ENCODE results near the gene FCN3. TPM values are rescaled to one million over a fixed set of nuclear protein-coding genes. Genes with fewer than 3 reads are reported as not detected.

FCN3 gene
- total and polyA plus RNA-seq, 2 of the 4 experiments (the other 2 are of a cell fraction): not detected

DNA sequence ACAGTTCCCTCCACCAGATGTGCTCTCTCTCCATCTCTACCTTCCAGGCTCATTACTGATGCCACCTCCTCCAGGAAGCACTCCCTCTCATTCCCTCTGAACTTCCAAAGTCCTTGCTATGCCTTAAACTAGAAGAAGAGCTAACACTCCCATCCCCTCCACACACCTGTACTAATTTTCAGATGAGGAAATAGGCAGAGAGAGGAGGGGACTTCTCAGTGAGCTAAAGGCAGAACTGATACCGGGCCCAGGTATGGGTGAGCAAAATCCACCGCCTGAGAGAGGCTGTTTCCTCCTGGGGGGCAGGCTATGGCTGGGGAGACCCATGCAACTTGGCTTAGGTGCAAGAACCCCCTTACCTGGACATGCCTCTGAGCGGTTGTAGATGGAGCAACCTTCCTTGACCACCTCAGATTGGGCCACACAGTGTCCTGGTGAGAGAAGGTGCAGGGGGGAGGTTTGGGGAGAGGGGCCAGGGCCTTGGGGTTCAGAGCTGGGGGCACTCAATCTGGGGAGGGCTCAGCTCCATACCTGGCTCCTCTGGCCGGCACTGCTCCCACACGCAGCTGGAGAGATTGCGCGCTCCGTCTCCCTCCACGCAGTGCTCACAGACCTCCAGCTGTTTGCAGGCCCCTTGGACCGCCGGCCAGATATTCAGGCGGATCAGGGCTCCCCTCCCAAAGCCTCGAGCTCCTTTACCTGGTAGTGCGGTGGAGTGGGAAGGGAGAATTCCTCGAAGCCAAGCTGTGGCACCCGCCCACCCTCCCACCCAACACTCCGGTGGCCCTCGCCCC lies 7.5 kb upstream of the FCN3 start:
- H3K79me1 ChIP-seq (ENCODE audit: low read depth in 1 of 2, low read length in 2 of 2): no peaks in the 10 kb centered on the region
- H2BK5ac ChIP-seq (ENCODE audit: low read depth, low read length, poor library complexity, severe bottlenecking): no peak overlapping the region
- no peak overlapping the region for H4K91ac ChIP-seq (ENCODE audit: insufficient read depth, low read depth, low read length)
- no peaks in the 10 kb centered on the region for H3K9me1 ChIP-seq (ENCODE audit: insufficient read depth, low read length)
- no peak overlapping the region for H2AK5ac ChIP-seq (ENCODE audit: low read depth, low read length)
- H3K14ac ChIP-seq (replicated peaks; ENCODE audit: low read depth, low read length): no peak overlapping the region
- CTCF ChIA-PET: interaction anchor here (1.3 kb wide), 1 partner anchor 81 kb away, joined by 3 read pairs; no protein-coding TSS in a partner anchor
- no peak overlapping the region for H3K4me2 ChIP-seq (ENCODE audit: low read depth, low read length)
- no peak overlapping the region for H2AFZ ChIP-seq (replicated peaks; ENCODE audit: low read length, poor library complexity)
- no peak overlapping the region for H3K23ac ChIP-seq (ENCODE audit: low read depth, low read length)
- no peak overlapping the region for H2BK20ac ChIP-seq (ENCODE audit: low read depth, low read length)
- H4K20me1 ChIP-seq (ENCODE audit: insufficient read depth, low read length): no peaks in the 10 kb centered on the region; the same call in 1 of the 2 replicates
- BruUV-seq (replicated peaks): no TSS peak
- no peak overlapping the region for H2BK15ac ChIP-seq (ENCODE audit: low read depth, low read length)
- no peak overlapping the region for H4K8ac ChIP-seq (ENCODE audit: low read depth in 2 of 2, low read length in 2 of 2)
- H3K18ac ChIP-seq (ENCODE audit: low read depth, low read length): no peak overlapping the region
- intact Hi-C loops (cut with micrococcal nuclease) (no loop called here), dilution Hi-C loops (cut with HindIII; ENCODE audit: low sequenced_read_pairs, unreplicated experiment) (no loop called here), in situ Hi-C loops (cut with MboI; ENCODE audit: low sequenced_read_pairs) (no loop called here)
- no peak overlapping the region for H4K5ac ChIP-seq (ENCODE audit: low read depth, low read length)
- no peak for ATAC-seq (ENCODE audit: low read depth)
- whole genome bisulfite sequencing, 2 experiments (ENCODE audit: extremely low coverage in 2 of 2, insufficient read length in 1 of 2): 50% methylated on average over 3 of the region's 18 CpGs; no CpG with 5 or more reads in 1 of the 2 experiments
- H3K9me3 ChIP-seq (ENCODE audit: control insufficient read depth, insufficient read depth, low read length): no peaks in the 10 kb centered on the region
- POLR2A ChIA-PET (ENCODE audit: unreplicated experiment): no interaction called here
- no peak overlapping the region for H2BK120ac ChIP-seq (ENCODE audit: low read depth, low read length)
- H3K4me1 ChIP-seq (ENCODE audit: control insufficient read depth, insufficient read depth, low read length): no peaks in the 10 kb centered on the region
- no peak overlapping the region for H3K4me3 ChIP-seq (ENCODE audit: insufficient read depth, low read depth, low read length)
- H3K27me3 ChIP-seq (ENCODE audit: control insufficient read depth, insufficient read depth, low read length): peaks cover 34% of the 10 kb centered on the region
- no peak for DNase-seq
- TF ChIP-seq USF2 (IDR thresholded peaks at IDR 0.05; ENCODE audit: low read depth, low read length) (no peak), MXI1 (IDR thresholded peaks at IDR 0.05; ENCODE audit: borderline replicate concordance, low read depth, low read length) (no peak), RCOR1 (IDR thresholded peaks at IDR 0.05; ENCODE audit: insufficient replicate concordance, low read length) (no peak), FOS (IDR thresholded peaks at IDR 0.05; ENCODE audit: low read depth, low read length) (no peak), ELK1 (IDR thresholded peaks at IDR 0.05; ENCODE audit: borderline replicate concordance, low read depth, low read length) (no peak), MAZ (IDR thresholded peaks at IDR 0.05; ENCODE audit: borderline replicate concordance, low read depth, low read length) (no peak), POLR2A (IDR thresholded peaks at IDR 0.05; ENCODE audit: low read depth, low read length) (no peak), RAD21 (IDR thresholded peaks at IDR 0.05; ENCODE audit: low read length) (no peak), CEBPB (IDR thresholded peaks at IDR 0.05; ENCODE audit: low read depth, low read length) (no peak), MAFK (IDR thresholded peaks at IDR 0.05; ENCODE audit: low read depth, low read length) (no peak), NFE2L2 (IDR thresholded peaks at IDR 0.05; ENCODE audit: low read depth, low read length) (no peak)
- TF ChIP-seq, protein P1, sequence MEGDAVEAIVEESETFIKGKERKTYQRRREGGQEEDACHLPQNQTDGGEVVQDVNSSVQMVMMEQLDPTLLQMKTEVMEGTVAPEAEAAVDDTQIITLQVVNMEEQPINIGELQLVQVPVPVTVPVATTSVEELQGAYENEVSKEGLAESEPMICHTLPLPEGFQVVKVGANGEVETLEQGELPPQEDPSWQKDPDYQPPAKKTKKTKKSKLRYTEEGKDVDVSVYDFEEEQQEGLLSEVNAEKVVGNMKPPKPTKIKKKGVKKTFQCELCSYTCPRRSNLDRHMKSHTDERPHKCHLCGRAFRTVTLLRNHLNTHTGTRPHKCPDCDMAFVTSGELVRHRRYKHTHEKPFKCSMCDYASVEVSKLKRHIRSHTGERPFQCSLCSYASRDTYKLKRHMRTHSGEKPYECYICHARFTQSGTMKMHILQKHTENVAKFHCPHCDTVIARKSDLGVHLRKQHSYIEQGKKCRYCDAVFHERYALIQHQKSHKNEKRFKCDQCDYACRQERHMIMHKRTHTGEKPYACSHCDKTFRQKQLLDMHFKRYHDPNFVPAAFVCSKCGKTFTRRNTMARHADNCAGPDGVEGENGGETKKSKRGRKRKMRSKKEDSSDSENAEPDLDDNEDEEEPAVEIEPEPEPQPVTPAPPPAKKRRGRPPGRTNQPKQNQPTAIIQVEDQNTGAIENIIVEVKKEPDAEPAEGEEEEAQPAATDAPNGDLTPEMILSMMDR (conservative IDR thresholded peaks at IDR 0.05; ENCODE audit: low read depth, low read length): no peak
- H3K4ac ChIP-seq (ENCODE audit: low read depth, low read length): no peak overlapping the region
- H3K36me3 ChIP-seq (ENCODE audit: control insufficient read depth, insufficient read depth, low read length): no peaks in the 10 kb centered on the region
- H2AK9ac ChIP-seq (replicated peaks; ENCODE audit: low read depth, low read length, poor library complexity): no peak overlapping the region
- H3K56ac ChIP-seq (ENCODE audit: extremely low read depth, insufficient read depth, low read length): no peak overlapping the region
- no peak overlapping the region for H3K9ac ChIP-seq (ENCODE audit: low read depth, low read length)
- no peak overlapping the region for H3K27ac ChIP-seq (ENCODE audit: insufficient read depth, low read length)
